Left lung (tissue), 10 donors: ENCODE results near the gene MKX. TPM values are rescaled to one million over a fixed set of nuclear protein-coding genes. Genes with fewer than 3 reads are reported as not detected.

ENCODE experiments used
- ATAC-seq: fragments of 200-7000 bp; cut with Tn5 transposase; one replicate; pipeline ENCODE4 v1.9.1; 2020; ENCODE audit warnings: moderate library complexity
- DNase-seq, 4 donors: peaks; one replicate each; pipeline ENCODE4 v3.0.0-alpha.2; 2013 to 2020
- H3K27ac ChIP-seq, 2 donors: fragments of 200-600 bp; sonication (generic) in 1 of 2; one replicate each; pipeline versions ENCODE4 v1.5.0 to v1.8.0; 2020 to 2021
- H3K27me3 ChIP-seq, 2 donors: fragments of 200-600 bp; sonication (generic) in 1 of 2; one replicate each; pipeline versions ENCODE4 v1.5.0 to v1.8.0; 2020 to 2021
- H3K36me3 ChIP-seq, 2 donors: fragments of 200-600 bp; sonication (generic) in 1 of 2; one replicate each; pipeline versions ENCODE4 v1.5.0 to v1.8.0; 2020 to 2021
- H3K4me1 ChIP-seq, 2 donors: fragments of 200-600 bp; one replicate each; pipeline ENCODE4 v1.8.0; 2021
- H3K4me3 ChIP-seq, 2 donors: fragments of 200-600 bp; sonication (generic) in 1 of 2; one replicate each; pipeline versions ENCODE4 v1.5.0 to v1.8.0; 2020 to 2021; ENCODE audit warnings: mild to moderate bottlenecking in 1 of 2
- H3K9me3 ChIP-seq, 2 donors: fragments of 200-600 bp; sonication (generic) in 1 of 2; one replicate each; pipeline versions ENCODE4 v1.5.0 to v1.8.0; 2020 to 2021
- CTCF ChIP-seq, 2 donors: fragments of 200-600 bp; sonication (generic) in 1 of 2; IDR thresholded peaks; one replicate each; pipeline versions ENCODE4 v1.5.0 to v1.8.0; 2021; ENCODE audit warnings: antibody characterized with exemption in 2 of 2
- intact Hi-C, 2 donors: fragments of 100-400 bp; cut with DNase I; formaldehyde crosslinking; loops; one replicate each; pipeline versions ENCODE4 v1.11.2 to v1.14.2; 2022
- polyA plus RNA-seq, 6 donors: library from polyadenylated mRNA; unstranded; fragments of 120-200 nt; gene quantifications; one replicate each; pipeline ENCODE4 v1.2.1, GENCODE V29; 2013; ENCODE audit not compliant: insufficient read length in 6 of 6
- total RNA-seq, 2 donors: library from RNA; stranded (reverse); fragmentation: NEBNext Ultra II Directional; extraction: Animal tissue kit (Norgen Biotek cat#: 25700); gene quantifications; one replicate each; pipeline ENCODE4 v1.2.1, GENCODE V29; 2021
- donor health status: DM: no; HTN: yes; CAD: no.
- donor health status: DM: no; HTN: no; CAD: no.

The MKX gene
- total and polyA plus RNA-seq, 8 donors: 0.29 to 1.3 (median 0.88) TPM

- no peak for TF ChIP-seq CTCF (IDR thresholded peaks at IDR 0.05)
- Histone ChIP-seq H3K4me3 (no peak overlapping the region), H3K36me3 (no peaks in the 10 kb centered on the region), H3K27me3 (no peaks in the 10 kb centered on the region), H3K27ac (no peak overlapping the region), H3K9me3 (peaks cover 0 to 4% of the 10 kb centered on the region in 2 donors), H3K4me1 (no peaks in the 10 kb centered on the region)
- intact Hi-C loops: no loop called here
- DNase-seq (no peak), ATAC-seq (no peak)
Measured at GRCh38 chr10:27646604-27647175, 98.9 kb downstream of the MKX start.

- Histone ChIP-seq H3K4me1 (no peaks in the 10 kb centered on the region), H3K27me3 (no peaks in the 10 kb centered on the region), H3K9me3 (peaks cover 0 to 4% of the 10 kb centered on the region in 2 donors), H3K36me3 (no peaks in the 10 kb centered on the region), H3K27ac (no peak overlapping the region), H3K4me3 (no peak overlapping the region)
- TF ChIP-seq CTCF (IDR thresholded peaks at IDR 0.05): no peak
- DNase-seq (no peak), ATAC-seq (no peak)
- intact Hi-C loops: no loop called here
Measured at GRCh38 chr10:27646194-27646593, 99.4 kb downstream of the MKX start.

- no peaks in the 10 kb centered on the region for H3K4me1 ChIP-seq
- no peak overlapping the region for H3K4me3 ChIP-seq
- no peak overlapping the region for H3K27ac ChIP-seq
- ATAC-seq: no peak
- H3K27me3 ChIP-seq: no peaks in the 10 kb centered on the region
- DNase-seq: no peak
- intact Hi-C loops: no loop called here
- no peak for TF ChIP-seq CTCF (IDR thresholded peaks at IDR 0.05)
- no peaks in the 10 kb centered on the region for H3K36me3 ChIP-seq
- peaks cover 0 to 4% of the 10 kb centered on the region in 2 donors for H3K9me3 ChIP-seq
Measured at GRCh38 chr10:27644307-27644939, 101.2 kb downstream of the MKX start.

GRCh38 chr10:27643301-27643700 is 102.3 kb downstream of the MKX start:
- H3K27ac ChIP-seq: no peak overlapping the region
- H3K4me3 ChIP-seq: no peak overlapping the region
- no peak for TF ChIP-seq CTCF (IDR thresholded peaks at IDR 0.05)
- H3K9me3 ChIP-seq: peaks cover 0 to 4% of the 10 kb centered on the region in 2 donors
- no peak for ATAC-seq
- no peaks in the 10 kb centered on the region for H3K27me3 ChIP-seq
- intact Hi-C loops: no loop called here
- DNase-seq: no peak
- H3K4me1 ChIP-seq: no peaks in the 10 kb centered on the region
- H3K36me3 ChIP-seq: no peaks in the 10 kb centered on the region

- no peaks in the 10 kb centered on the region for H3K36me3 ChIP-seq
- no peak overlapping the region for H3K27ac ChIP-seq
- no peaks in the 10 kb centered on the region for H3K27me3 ChIP-seq
- intact Hi-C loops: no loop called here
- H3K4me1 ChIP-seq: no peaks in the 10 kb centered on the region
- peaks cover 0 to 4% of the 10 kb centered on the region in 2 donors for H3K9me3 ChIP-seq
- ATAC-seq (no peak), DNase-seq (no peak)
- no peak for TF ChIP-seq CTCF (IDR thresholded peaks at IDR 0.05)
- no peak overlapping the region for H3K4me3 ChIP-seq
Measured at GRCh38 chr10:27642023-27642589, 103.5 kb downstream of the MKX start.
